HG02763 (cell line): ENCODE data around the gene GIPC2.
A peak's percentile ranks its signal among the peaks of the same experiment; 100 is the strongest.
"Not testable (repeated sequence)": the region's sequence is repeated elsewhere in the genome, so short reads cannot be mapped to it uniquely, and the experiment has no call there.

Experiments
- ATAC-seq: cut with Tn5 transposase; IDR thresholded peaks from one replicate; pipeline ENCODE4 v1.9.1; 2021; ENCODE audit warnings: mild to moderate bottlenecking, moderate library complexity; ENCODE audit not compliant: unreplicated experiment

The GIPC2 gene, protein sequence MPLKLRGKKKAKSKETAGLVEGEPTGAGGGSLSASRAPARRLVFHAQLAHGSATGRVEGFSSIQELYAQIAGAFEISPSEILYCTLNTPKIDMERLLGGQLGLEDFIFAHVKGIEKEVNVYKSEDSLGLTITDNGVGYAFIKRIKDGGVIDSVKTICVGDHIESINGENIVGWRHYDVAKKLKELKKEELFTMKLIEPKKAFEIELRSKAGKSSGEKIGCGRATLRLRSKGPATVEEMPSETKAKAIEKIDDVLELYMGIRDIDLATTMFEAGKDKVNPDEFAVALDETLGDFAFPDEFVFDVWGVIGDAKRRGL

GRCh38 chr1:78045926-78046778 lies at the start of gene GIPC2:
Gene GIPC2 (plus strand): TSS chr1:78045966. CDS start chr1:78046095, 129 bp downstream.
- no peak for ATAC-seq

DNA sequence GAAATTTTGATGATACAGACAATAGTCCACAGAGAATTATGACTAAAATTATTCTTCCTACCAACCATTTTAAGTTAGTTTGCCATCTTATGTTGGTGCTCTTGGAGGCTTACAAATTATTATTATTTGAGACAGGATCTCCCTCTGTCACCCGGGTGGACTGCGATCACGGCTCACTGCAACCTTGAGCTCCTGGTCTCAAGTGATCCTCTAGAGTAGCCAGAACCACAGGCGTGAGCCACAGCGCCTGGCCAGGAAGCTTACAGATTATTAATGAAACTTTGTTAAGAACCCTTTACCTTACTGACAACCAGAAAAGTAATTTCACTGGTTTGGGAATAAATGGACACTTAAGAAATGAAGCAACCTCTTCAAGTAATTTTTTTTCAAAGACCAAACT lies 49.0 kb upstream of the GIPC2 start:
- ATAC-seq, result no peak

- not testable (repeated sequence) for ATAC-seq
These were observed 45.2 kb upstream of the GIPC2 start for GRCh38 chr1:78000536-78000935.

DNA sequence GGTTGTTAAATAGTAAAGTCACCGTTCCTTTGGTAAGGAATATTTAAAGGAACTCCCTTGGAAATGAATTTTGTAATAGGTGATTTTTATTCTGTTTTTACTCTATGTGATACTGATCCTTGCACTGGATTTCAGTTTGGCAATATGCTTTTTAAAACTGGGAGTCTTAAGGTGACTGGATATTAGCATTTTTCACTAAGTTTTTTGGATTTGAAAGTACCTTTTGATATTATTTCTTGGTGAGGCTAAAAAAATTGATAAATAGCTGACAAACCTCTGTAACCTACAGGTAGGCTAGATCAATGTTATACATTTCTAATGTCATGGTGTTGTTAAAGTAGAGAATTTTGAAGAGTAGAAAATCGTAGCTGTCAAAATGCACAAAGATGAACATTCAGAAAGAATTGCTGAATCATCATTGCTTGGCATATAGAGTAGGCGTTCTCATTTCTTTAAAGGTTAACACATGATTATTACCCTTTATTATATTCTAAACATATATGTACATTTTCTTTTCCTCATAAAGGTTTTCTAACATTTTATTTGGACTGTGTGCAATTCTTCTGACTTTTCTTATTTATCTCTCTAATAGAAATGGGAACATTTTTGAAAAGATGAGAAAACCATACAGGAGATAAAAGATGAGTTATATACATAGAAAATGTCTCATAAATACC lies 42.6 kb upstream of the GIPC2 start:
- no peak for ATAC-seq

GRCh38 chr1:78003882-78004718 lies 41.7 kb upstream of the GIPC2 start:
- peak; percentile 44 for ATAC-seq

DNA sequence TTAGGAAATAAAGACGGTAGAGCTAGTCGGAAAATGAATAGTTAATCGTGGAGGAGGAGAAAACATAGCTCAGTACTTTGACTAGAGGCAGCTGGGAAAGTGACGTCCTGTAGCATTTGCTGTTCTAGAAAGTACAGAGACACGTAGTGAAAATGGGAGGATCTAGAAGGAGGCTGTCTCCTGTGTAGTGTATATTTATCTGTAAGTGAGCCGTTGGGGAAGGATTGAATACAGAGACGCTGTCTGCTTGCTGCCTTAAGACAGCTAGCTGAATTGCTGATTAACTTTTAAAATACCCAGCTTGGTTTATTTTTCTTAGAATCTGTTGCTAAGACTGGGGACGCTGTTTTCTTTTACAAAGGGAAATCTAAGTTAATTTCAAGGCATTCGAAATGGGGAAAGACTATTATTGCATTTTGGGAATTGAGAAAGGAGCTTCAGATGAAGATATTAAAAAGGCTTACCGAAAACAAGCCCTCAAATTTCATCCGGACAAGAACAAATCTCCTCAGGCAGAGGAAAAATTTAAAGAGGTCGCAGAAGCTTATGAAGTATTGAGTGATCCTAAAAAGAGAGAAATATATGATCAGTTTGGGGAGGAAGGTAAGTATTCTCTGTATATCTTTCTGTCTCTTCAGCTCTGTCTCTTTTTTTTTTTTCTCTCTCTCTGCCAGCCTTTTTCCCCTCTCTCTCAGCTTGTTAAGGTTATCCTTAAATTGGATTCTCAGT lies 40.9 kb upstream of the GIPC2 start, which contains the start of gene DNAJB4:
Gene DNAJB4, plus strand, starts transcription at position 221 of the 729 bp plus-strand sequence. Its CDS starts 172 bp downstream, at position 393.
- ATAC-seq, result peak; percentile 99

- no peak for ATAC-seq
These were observed 40.4 kb upstream of the GIPC2 start for GRCh38 chr1:78005448-78005722.

DNA sequence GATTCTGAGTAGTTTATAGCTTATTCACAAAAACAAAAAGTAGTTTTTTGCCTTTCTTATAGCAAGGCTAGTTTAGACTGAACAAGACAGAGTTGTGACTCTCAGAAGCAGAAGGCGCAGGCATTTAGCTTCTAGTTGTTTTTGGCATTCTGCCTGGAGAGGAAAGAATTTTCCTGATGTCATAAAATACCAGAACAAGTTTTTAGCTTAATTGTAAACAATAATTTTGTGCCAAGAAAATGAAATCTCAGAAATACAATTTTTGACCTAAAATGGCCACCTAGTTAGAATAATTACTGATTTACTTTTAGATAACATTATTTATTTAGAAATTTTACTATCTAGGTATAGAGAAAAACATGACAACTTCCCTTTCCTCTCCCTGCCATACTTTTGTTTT lies 40.0 kb upstream of the GIPC2 start:
- ATAC-seq, result no peak

DNA sequence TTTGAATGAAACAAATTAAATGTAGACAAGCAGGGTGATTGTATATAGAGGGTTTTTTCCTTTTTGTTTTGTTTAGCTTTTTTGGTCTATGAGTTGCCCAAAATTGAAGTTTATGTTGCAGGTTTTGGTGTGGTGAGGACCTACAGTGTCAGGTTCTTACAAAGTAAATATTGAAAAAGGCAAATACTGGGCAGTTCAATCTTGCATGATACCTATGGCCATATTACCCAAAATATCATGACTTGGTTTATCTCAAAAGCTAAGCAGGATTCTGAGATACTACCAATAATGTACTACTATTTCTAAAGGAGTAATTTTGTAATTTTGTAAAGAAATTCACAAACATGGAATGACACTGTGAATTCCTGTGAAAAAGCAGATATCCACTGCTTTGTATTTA lies 39.2 kb upstream of the GIPC2 start:
- ATAC-seq, result no peak

DNA sequence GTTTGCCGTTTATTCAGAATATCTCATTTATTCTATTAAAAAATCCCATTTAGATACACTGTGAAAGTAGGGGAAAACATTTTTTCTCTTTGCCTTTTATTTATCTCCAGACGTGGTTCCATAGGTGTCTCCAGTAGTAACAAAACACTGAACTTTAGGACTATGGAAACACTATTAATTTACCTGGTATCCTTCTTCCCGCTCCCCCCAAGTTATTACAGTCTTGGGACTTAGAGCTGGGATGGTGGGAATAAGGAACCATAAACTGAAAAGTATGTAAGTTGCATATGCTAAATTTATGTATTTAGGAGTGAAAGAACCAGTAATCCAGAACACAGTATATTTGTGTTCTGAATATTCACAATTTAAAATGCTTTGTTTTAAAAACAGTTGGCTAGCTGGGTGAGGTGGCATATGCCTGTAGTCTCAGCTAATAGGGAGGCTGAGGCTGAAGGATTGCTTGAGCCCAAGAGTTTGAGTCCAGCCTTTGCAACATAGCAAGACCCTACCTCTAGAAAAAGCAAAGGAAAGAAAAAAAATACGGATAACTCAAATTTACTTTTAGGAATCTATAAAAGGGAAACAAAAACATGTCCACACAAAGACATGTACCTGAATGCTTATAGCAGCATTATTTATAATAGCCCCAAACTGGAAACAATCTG lies 38.0 kb upstream of the GIPC2 start:
- no peak for ATAC-seq

GRCh38 chr1:78009276-78009675 lies 36.5 kb upstream of the GIPC2 start:
- no peak for ATAC-seq

DNA sequence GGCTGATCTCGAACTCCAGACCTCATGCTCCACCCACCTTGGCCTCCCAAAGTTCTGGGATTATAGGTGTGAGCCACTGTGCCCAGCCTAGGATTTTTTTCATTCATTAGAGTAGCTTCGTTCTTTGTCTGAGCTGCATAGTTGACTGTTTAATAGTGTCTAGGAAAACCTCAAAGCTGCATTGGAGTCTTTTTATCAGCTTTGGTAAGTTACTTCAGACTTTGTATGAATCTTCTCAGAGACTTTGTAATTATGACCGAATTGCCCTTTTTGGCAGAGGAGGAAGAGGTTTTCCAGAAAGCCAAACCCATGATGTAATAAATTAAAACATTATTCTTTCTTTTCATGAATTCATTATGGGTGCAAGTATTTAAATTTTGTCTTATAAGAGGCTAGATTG lies 35.9 kb upstream of the GIPC2 start:
- ATAC-seq, result no peak

- ATAC-seq, result no peak
These were observed 34.7 kb upstream of the GIPC2 start for GRCh38 chr1:78011050-78011449.

- ATAC-seq, result no peak
These were observed 30.6 kb upstream of the GIPC2 start for GRCh38 chr1:78015148-78015547.

DNA sequence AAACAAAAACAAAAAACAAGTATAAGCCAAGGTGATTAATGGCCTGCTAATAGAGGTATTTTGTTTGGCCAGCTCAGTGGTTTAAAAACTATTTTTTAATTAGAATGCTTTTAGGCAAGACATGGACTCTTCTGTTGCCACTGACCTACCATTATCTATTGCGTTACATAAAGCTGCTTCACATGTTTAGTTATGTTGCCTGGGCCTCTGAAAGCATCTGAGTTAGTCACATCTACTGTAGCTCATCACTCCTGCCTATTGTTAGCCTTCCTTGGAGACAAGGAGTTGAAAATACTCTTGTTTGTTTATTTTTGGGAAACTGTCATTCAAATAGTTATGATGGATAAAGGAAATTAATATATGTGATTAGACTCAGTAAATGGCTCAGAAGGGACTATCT lies 26.7 kb upstream of the GIPC2 start:
- no peak for ATAC-seq

- ATAC-seq, result not testable (repeated sequence)
These were observed 24.6 kb upstream of the GIPC2 start for GRCh38 chr1:78021134-78021533.

DNA sequence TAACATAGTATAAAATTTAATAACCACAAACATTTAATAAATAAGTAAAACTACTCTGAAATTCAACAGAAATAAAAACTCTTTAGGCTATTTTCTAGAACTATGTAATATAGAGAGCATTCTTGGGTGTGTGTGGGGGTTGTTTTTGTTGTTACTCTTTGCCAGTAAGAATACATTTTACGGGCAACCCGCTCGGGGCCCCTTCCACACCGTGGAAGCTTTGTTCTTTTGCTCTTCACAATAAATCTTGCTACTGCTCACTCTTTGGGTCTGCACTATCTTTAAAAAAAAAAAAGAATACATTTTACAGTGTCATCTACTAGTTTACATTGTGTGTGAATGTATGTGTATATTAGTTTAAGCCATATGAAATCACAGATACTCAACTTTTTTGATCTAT lies 16.0 kb upstream of the GIPC2 start:
- ATAC-seq, result no peak

GRCh38 chr1:78032996-78033796 lies 12.6 kb upstream of the GIPC2 start:
- no peak for ATAC-seq

GRCh38 chr1:78033797-78034172 lies 12.0 kb upstream of the GIPC2 start:
- ATAC-seq, result no peak
